ENCODE results near the gene SELENOO.
A peak's percentile ranks its signal among the peaks of the same experiment; 100 is the strongest.

Gene SELENOO

DNA sequence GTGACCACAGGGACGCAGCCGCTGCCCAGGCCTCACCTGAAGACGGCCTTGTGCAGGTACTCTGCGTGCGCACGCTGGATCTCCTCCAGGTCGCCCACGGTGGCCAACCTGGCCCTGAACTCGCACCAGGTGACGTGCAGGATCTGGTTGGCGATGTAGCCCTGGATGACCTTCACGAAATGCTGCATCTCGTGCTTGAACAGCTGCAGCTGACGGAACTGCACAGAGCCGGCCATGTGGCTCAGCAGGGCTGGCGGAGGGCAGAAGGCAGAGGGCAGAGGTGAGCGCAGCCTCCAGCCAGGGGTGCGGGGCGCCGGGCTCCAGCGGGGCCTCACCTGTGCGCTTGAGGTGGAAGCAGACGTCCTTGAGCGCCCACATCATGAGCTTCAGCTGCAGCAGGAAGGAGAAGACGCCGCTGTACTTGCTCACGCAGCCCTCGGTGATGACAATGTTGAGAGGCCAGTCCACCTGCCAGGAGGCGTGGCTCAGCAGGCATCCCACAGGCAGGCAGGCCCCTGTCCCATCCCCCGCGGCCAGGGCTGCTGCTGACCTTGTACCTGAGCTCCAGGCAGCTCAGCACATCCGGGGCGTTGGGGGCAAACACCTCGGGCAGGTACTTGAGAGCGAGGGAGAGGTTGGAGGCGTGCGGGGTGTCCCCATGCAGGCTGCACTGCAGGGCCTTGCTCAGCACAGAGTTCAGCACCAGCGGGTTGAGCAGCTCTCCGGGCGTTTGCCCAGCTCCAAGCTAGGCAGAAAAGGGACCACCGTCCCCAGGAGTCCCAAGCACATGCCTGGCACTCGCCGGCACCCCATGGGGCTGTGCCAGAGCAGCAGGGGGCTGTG, 17.6 kb downstream of the SELENOO start:
- DNase-seq, result no peak

DNA sequence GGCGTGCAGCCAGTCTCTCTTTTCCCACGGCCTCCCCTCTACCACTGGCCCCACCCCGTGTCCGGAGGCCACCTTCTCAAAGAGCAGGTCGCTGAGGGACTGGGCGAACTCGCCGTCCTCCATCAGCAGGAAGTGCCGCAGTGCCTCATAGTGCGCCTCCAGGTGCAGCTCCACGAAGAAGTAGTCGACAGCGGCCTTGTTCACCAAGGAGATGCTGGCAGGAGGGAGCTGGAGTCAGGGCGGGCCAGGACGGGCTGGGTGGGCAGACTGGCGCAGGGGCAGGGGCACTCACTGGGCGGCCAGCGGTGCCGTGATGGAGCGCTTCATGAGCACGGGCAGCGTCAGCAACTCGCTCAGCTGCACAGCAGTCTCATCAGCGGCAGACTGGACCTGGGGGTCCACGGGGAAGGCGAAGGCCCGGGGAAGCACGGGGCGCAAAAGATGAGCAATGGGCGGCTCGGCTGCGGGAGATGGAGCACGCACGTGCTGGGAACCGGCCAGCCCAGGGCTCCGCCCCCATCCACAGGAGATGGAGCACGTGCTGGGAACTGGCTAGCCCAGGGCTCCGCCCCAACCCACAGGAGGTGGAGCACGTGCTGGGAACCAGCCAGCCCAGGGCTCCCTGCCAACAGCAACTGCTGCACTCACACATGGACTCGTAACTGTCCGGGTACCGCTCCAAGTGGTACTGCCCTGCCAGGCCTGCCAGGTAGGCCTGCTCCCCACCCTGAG, 18.4 kb downstream of the SELENOO start:
- DNase-seq, result peak; percentile 72

DNA sequence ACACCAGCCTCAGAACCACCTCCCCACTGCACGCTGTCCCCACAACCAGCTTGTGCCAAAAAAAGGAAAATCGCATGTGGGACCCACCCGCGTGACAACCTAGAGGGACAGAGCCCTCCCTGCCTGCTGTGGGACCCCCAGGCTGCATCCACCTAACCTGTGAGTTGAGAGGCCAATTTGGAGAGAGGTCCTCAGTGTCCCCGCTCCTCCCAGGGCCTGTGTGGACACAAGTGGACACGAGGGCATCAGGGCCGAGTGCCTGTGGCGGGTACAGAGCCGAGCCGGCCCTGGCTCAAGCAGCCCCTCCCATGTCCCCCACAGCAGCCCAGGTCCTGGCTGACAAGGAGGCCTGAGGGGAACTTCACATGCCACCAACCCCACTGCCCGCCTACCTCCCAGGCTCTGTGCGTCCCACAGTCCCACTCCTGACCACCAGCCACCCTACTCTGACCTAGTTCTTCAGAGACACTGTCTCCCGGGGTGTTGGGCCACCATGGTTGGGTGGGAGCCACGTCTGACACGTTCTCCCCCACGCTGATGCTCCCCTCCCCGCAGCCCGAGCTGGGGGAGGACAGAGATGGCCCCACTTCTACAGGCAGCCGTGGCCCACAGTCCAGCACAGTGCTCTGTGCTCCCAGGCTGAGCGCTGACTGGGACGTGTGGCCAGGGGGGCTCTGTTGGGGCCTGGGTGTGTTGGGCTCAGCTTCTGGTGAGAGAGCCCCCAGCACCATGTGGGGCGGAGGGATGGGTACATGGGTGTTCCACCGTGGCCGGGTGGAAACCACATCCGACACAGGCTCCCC, 19.2 kb downstream of the SELENOO start:
- no peak for DNase-seq

DNA sequence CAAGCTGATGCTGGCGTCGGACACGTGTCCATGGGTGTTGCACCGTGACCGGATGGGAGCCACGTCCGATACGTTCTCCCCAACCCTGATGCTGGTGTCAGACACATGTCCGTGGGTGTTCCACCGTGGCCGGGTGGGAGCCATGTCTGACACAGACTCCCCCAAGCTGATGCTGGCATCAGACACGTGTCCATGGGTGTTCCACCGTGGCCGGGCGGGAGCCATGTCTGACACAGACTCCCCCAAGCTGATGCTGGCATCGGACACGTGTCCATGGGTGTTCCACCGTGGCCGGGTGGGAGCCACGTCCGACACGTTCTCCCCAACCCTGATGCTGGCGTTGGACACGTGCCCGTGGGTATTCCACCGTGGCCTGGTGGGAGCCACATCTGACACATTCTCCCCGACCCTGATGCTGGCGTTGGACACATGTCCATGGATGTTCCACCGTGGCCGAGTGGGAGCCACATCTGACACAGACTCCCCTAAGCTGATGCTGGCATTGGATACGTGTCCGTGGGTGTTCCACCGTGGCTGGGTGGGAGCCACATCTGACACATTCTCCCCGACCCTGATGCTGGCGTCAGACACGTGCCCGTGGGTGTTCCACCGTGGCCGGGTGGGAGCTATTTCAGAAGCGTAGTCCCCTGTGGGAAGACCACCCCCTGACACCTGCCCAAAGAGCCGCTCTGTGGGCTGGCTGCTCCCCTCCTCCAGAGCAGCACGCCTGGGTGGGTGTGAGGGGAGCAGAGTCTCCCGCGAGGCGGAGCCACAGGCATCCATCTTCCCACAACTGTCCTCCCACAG, 20.0 kb downstream of the SELENOO start:
- DNase-seq, result no peak

DNA sequence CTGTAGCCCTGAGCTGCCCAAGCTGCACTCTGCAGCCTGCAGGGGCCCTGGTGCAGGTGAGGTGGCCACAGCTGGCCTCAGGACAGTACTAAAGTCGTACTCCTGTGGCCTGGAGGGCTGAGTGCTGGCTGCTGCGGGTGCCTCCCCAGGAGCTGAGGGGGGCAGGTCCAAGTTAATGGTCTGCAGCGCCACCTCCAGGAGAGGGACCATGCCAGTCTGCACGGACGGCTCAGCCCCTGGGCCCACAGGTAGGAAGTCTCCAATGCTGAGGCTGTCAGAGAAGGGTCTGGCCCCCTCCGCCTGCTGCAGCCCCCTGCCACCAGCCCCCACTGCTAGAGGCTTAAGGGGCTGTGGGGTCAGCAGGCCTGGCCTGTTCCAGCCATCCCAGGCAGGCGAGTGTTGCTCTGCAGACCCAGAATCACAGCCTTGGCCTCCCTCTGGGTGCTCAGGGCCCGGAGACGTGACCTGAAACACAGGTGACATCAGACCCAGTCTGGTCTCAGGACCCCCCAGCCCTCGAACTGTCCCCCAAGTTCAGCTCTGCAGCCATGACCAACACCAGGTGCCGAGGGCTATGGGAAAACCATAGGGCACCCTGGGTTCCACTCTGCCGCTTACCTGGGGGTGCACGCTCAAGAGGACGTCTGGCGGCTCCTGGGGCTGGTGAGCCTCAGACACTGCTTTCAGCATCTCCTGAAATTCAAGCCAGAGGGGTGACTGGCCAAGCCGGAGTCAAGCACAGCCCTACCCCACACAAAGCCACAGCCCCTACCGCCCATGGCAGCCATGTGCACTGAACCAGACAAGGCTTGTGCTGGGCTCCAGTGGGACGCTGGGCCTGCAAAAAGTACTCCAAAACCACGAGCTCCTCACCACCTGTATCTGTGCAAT, 20.8 kb downstream of the SELENOO start:
- no peak for DNase-seq

DNA sequence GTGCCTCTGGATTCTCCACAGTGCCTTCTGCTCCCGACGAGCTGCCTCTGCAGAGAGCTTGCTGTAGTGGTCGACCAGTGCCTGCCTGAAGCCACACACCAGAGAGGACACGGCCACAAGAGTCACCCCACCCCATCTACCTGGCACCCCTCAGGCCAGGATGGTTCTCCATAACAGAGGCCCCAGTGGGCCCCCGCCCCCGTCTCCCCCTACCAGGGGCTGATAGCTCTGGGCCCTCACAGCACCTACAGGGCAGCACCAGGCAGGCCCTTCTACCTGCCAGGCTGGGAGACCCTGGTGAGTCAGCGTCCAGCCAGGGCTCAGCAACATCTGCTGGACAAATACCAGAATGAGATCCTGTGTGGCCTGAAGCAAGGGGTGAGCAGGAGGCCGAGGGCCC, 21.7 kb downstream of the SELENOO start:
- DNase-seq, result no peak

DNA sequence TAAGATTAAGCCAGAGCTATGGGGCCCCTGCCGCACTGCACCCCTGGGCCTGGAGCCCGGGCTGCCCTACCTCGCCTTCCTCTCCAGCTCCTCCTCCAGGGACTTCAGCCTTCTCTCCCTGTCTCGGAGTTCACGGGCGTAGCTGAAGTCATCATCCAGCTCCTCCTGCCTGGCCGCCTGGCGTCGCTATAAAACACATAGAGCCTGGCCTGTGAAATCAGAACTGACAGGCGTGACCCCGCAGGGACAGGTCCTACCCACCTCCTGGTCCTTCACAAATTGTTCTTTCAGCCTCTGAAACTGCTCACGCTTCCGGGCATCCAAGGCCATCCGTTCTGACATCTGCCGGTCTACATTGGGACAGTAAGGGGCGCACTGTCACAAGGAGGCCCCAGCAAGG, 23.3 kb downstream of the SELENOO start:
- DNase-seq, result no peak

DNA sequence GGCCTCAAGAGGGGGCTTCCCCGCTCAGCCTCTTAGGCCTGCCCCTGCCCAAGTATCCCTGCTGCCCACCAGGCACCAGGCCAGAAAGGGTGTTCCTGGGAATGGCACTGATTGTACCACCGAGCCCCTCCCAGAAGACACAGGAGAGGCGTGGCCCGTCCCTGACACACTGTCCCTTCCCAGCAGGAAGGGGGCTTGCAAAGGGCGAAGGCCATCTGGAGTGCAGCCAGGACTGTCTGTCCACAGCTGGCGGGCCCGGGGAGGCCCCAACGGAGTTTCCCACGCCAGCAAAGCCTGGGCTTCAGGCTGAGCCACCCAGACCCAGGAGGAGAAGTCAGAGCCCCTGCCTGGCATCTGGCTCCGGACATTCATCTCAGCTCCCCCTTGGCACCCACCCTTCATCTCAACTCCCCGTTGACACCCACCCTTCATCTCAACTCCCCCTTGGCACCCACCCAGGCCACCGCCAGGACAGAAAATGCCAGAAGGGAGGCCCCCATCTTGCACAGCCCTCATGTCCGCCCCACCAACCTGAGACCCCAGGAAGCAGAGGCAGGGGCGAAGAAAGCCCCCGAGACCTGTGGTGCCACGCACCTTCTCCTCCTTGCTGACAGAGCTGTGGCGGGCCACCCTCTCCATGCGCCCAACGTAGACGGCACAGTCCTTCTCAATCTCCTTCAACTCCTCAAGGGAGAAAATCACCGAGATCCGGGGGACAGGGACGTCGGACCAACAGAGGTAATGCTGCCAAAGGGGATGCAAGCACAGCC, 24.6 kb downstream of the SELENOO start:
- no peak for DNase-seq

DNA sequence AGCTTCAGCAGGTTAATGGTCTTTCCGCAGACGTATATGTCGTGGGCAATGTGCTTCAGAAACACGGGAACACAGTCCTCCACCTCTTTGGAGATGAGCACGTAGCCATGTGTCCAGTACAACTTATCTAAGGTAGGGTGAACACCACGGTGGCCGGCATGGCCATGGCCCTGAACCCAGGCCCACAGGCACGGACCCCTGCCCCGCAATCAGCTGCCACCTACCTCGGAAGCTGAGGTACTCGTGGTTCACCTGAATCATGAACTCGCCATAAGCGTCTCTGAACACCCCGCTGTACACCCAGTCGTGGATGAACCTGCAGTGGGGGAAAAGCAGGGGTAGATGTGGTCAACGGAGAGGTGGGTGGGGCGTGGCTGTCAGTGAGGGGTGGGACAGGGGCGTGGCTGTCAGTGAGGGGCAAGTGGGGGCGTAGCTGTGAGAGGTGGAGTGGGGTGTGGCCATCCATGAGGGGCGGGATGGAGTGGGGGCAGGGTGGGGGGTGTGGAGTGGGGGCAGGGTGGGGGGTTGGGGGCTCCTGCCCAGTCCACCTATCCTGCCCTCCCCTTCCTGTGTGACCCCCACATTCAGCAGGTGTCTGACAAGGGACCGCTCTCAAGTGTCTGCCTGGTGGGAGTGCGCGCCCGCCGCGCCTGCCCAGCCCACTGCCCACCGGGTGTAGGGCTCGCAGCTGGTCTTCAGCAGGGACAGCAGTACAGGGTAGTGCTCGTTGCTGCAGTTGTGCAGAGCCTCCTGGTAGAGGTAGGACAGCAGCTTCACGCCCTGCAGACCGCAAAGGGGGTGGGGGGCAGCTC, 25.5 kb downstream of the SELENOO start:
- no peak for DNase-seq

DNA sequence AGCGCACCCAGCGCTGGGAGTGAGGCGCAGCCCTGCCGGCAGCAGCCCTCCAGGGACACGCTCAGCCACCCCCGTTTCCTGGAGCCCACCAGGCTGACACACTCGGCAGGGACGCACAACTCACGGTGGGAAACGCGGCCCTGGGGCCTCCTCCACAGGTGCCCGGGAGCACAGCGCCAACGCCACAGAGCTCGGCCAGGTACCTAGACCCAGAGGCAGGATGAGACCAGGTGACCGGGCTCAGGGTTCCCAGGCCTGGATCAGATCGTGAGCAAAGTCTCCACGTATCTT, 26.0 kb downstream of the SELENOO start:
- no peak for DNase-seq

DNA sequence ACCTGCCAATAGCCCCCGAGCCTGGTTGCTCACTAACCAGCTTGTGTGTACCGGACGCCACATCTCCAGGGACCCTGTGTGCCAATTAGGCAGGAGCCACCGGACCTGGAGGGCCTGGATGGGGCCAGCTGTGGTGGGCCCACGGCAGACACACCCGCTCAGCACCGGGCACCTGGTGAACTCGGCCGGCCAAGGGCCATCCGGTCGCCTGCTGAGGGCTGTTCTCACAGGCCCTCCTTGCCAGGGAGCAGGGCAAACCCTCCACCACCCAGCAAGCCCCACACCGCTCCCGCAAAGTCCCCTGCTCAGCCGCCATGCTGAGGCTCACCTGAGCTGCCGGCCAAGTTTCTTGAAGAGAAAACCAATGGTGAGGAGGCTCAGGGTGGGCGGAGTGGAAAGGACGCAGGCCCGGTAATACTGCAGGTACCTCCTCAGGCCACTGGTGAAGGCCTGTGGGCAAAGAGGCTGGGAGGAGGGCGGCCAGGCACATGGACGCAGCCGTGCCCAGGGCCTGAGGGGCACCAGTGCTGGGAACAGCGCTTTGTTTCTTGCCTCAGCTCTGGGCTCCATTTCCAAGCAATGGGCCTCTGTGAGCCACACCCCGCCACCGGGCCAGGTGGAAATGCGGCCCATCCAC, 26.9 kb downstream of the SELENOO start:
- DNase-seq, result no peak

DNA sequence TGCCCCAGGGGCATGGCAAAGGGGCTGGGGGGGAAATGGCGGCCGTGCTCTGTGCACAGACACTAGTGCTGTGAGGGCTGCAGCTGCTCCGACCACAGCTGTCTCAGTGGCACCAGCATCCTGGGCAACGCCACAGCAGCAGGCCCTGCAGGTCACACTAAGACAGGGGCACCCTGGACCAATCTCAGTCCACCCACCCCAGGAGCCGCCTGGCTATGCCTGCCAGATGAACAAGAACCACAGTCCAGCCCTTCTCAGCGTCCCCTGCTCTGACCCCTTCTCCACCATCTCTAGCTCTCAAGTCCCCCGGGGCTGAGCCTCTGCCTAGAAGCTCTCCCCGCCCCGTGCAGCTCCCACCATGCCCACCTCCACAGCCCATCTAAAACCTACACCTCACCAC, 27.6 kb downstream of the SELENOO start:
- DNase-seq, result no peak

DNA sequence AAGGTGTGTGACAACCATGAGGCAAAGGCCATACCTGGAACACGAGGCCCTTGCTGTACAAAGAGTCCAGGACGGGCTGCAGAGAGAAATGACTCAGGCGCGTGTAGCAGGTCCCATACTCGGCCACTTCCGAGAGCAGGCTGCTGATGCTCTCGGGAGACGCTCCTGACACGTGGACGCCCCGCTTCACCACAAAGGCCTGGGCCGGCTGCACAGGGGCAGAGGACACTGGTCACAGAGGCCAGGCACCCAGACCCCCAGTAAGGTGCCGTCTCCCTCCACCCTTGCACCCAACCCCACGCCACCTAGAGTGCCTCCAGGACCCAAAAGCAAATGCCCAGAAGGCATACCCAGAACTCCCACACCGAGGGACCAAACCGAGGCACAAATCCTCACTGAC, 28.6 kb downstream of the SELENOO start:
- no peak for DNase-seq

DNA sequence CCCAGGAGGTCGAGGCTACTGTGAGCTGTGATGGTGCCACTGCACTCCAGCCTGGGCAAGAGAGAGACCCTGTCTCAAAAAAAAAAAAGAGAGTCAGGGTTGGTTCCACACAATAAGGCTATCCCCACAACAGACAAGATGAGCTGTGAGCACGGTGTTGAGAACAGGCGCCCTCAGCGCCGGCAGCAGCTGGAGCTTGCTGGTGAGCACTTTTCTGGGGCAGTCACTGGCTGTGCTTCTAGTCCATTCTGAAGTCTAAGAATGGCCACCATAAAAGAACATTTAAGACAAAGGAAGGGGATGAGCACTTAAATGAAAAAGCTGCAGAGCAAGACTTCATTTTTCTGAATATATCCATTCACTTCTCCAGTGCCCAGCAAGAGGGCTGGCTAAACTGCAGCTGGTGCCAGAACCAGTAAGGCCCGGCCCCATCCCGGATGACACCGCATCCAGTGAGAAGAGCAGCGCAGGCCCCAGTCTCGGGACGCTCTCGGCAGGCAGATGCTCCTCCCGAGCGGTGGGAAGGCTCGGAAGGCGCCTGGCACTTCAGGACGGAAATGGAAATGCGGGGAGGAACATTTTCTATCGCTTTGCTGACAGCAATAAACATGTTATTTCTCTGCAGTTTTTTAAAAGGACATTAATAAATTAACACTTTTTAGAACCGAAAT, 31.8 kb downstream of the SELENOO start:
- DNase-seq, result no peak

DNA sequence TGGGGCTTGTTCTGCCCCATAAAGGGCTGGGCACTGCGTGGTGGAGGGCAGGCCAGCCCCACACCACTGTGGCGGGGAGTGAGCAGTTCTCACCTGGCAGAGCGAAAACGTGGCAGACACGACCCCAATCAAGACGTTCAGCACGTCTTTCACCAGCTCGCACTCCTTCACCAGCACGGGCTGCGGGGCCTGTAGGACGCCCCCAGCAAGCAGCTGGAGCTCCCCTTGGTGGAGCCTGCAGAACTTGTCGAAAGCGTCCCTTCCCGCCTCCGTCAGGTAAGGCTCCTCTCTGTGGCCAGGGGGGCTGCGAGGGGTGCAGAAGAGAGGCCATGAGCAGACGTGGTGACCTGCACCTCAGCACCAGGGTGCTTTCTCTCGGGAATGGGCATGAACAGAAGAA, 32.4 kb downstream of the SELENOO start:
- DNase-seq, result no peak

DNA sequence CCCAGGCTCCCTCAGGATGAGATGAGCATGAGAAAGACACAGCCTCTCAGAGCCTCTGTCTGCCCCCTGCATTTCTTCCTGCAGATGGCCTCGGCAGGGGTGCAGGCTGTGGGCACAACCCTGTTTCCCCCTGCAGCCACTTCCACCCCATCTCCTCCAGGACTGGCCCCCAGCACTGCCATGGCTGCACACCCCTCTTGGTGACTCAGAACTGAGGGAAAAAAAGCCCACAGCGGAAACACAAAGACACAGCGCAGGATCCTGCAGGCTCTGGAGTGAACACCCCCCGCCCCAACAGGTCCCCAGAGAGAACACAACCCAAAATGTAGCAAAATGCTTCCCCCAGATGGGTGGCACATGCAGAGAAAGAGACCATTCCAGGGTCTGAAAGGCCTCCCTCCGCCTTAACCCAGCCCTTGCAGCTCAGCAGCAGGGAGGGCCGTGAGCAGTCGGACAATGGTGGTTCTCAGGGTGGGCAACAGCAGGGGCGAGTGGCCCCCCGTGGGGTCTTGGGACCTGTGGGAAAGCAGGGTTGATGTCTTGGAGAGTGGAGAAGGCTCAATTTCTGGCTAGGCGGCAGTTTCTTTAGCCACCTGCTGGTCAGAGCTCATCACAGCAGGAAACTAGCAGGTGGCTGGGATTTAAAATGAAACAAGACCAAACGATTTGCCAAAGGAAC, 36.1 kb downstream of the SELENOO start:
- no peak for DNase-seq

DNA sequence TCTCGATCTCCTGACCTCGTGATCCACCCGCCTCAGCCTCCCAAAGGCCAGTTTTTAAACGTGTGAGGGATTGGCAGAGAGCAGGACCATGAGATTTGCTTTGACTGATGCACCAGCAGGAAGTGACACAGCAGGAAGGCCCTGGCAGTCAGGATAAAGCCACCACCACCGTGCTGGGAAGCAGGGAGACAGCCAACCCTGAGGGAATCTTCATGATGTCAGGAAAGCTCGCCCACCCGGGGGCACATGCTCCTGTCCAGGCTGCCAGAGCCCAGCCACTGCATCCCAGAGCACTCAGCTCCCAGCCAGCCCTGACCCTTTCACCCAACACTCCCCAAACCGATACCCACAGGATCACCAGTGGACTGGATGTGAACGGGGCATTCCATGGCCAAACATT, 37.9 kb downstream of the SELENOO start:
- DNase-seq, result no peak

DNA sequence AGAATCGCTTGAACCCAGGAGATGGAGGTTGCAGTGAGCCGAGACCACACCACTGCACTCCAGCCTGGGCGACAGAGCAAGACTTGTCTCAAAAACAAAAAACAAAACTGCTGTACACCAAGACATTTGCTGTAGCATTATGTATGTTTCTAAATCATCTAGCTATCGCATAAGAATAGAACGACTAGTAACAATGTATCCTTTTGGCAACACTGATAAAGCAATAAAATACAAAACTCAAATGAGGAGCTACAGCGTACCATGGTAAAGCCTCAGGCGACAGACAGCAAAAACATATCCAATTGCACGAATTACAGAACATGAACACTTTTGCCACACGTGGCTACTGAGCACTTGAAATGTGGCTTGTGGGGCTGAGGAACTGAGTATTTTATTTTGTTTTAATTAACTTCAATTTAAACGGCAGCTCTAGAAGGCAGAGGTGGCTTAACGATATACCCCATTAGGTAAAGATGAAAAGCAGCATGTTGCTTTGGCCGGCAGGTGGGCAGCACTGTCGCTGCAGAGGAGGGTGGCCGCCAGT, 41.7 kb downstream of the SELENOO start:
- no peak for DNase-seq

All from NCI-H226 (cell line).